ENCODE measurements around the gene ADAMTSL3. TPM values are rescaled to one million over a fixed set of nuclear protein-coding genes. Genes with fewer than 3 reads are reported as not detected.
A peak's percentile ranks its signal among the peaks of the same experiment; 100 is the strongest.
"Not testable (repeated sequence)": the region's sequence is repeated elsewhere in the genome, so short reads cannot be mapped to it uniquely, and the experiment has no call there.

ADAMTSL3 gene
- polyA plus RNA-seq, 1 donor from 2014 or later: 0.51 TPM

- Histone ChIP-seq H3F3A (ENCODE audit: insufficient read depth, low read length, poor library complexity, severe bottlenecking) (no peaks in the 10 kb centered on the region), H3K4me3 (ENCODE audit: low read length) (no peak overlapping the region), H3K79me2 (replicated peaks; ENCODE audit: insufficient read depth, low read length) (no peaks in the 10 kb centered on the region), H3K9ac (ENCODE audit: low read length) (no peak overlapping the region), H3K36me3 (ENCODE audit: insufficient read depth, low read length) (no peaks in the 10 kb centered on the region), H3K9me3 (ENCODE audit: low read length) (no peaks in the 10 kb centered on the region), H3K27ac (ENCODE audit: low read length) (no peak overlapping the region), H3K9me2 (ENCODE audit: insufficient read depth, low read length) (no peaks in the 10 kb centered on the region), H3K4me2 (ENCODE audit: low read length) (no peak overlapping the region), H4K20me1 (ENCODE audit: insufficient read depth) (no peaks in the 10 kb centered on the region), H2AFZ (ENCODE audit: low read depth, low read length) (no peak overlapping the region), H3K27me3 (ENCODE audit: insufficient read depth, low read depth, low read length) (no peaks in the 10 kb centered on the region)
- TF ChIP-seq MXI1 (conservative IDR thresholded peaks at IDR 0.05; ENCODE audit: poor library complexity, severe bottlenecking) (no peak), POLR2AphosphoS5 (IDR thresholded peaks at IDR 0.05) (no peak), CTCF (IDR thresholded peaks at IDR 0.05; ENCODE audit: poor library complexity, severe bottlenecking) (peak; percentile 65), TAF1 (IDR thresholded peaks at IDR 0.05; ENCODE audit: low read depth) (no peak), EP300 (conservative IDR thresholded peaks at IDR 0.05; ENCODE audit: poor library complexity, severe bottlenecking) (no peak), EZH2 (IDR thresholded peaks at IDR 0.05; ENCODE audit: borderline replicate concordance, insufficient read depth, low read length, poor library complexity, severe bottlenecking) (no peak), SMC3 (conservative IDR thresholded peaks at IDR 0.05; ENCODE audit: poor library complexity) (peak; percentile 76), RAD21 (conservative IDR thresholded peaks at IDR 0.05) (peak; percentile 71)
Measured at GRCh38 chr15:84035399-84035766, 381.5 kb downstream of the ADAMTSL3 start.

- Histone ChIP-seq H3K79me2 (replicated peaks; ENCODE audit: insufficient read depth, low read length) (no peaks in the 10 kb centered on the region), H3K36me3 (ENCODE audit: insufficient read depth, low read length) (no peaks in the 10 kb centered on the region), H2AFZ (ENCODE audit: low read depth, low read length) (no peak overlapping the region), H3K9me3 (ENCODE audit: low read length) (no peaks in the 10 kb centered on the region), H3K27ac (ENCODE audit: low read length) (no peak overlapping the region), H4K20me1 (ENCODE audit: insufficient read depth) (no peaks in the 10 kb centered on the region), H3K9me2 (ENCODE audit: insufficient read depth, low read length) (no peaks in the 10 kb centered on the region), H3F3A (ENCODE audit: insufficient read depth, low read length, poor library complexity, severe bottlenecking) (no peaks in the 10 kb centered on the region), H3K9ac (ENCODE audit: low read length) (no peak overlapping the region), H3K4me2 (ENCODE audit: low read length) (no peak overlapping the region), H3K27me3 (ENCODE audit: insufficient read depth, low read depth, low read length) (no peaks in the 10 kb centered on the region), H3K4me3 (ENCODE audit: low read length) (no peak overlapping the region)
- TF ChIP-seq MXI1 (conservative IDR thresholded peaks at IDR 0.05; ENCODE audit: poor library complexity, severe bottlenecking) (no peak), POLR2AphosphoS5 (IDR thresholded peaks at IDR 0.05) (no peak), EZH2 (IDR thresholded peaks at IDR 0.05; ENCODE audit: borderline replicate concordance, insufficient read depth, low read length, poor library complexity, severe bottlenecking) (no peak), CTCF (IDR thresholded peaks at IDR 0.05; ENCODE audit: poor library complexity, severe bottlenecking) (no peak), RAD21 (conservative IDR thresholded peaks at IDR 0.05) (no peak), REST (IDR thresholded peaks at IDR 0.05; ENCODE audit: borderline replicate concordance) (no peak), TAF1 (IDR thresholded peaks at IDR 0.05; ENCODE audit: low read depth) (no peak), SMC3 (conservative IDR thresholded peaks at IDR 0.05; ENCODE audit: poor library complexity) (no peak), EP300 (conservative IDR thresholded peaks at IDR 0.05; ENCODE audit: poor library complexity, severe bottlenecking) (no peak)
Measured at GRCh38 chr15:84037301-84037700, 383.4 kb downstream of the ADAMTSL3 start.

- H3F3A ChIP-seq (ENCODE audit: insufficient read depth, low read length, poor library complexity, severe bottlenecking); H3K9me3 ChIP-seq (ENCODE audit: low read length); H3K9ac ChIP-seq (ENCODE audit: low read length); H3K9me2 ChIP-seq (ENCODE audit: insufficient read depth, low read length); H2AFZ ChIP-seq (ENCODE audit: low read depth, low read length); H3K4me2 ChIP-seq (ENCODE audit: low read length); H3K27me3 ChIP-seq (ENCODE audit: insufficient read depth, low read depth, low read length); H4K20me1 ChIP-seq (ENCODE audit: insufficient read depth); H3K36me3 ChIP-seq (ENCODE audit: insufficient read depth, low read length); H3K27ac ChIP-seq (ENCODE audit: low read length); H3K79me2 ChIP-seq (replicated peaks; ENCODE audit: insufficient read depth, low read length); H3K4me3 ChIP-seq (ENCODE audit: low read length): not testable (repeated sequence)
Measured at GRCh38 chr15:84042434-84043056, 388.6 kb downstream of the ADAMTSL3 start.

Measured in neural cell (in vitro differentiated cells).